Measurements from ENCODE around the gene PSMA4. TPM values are rescaled to one million over a fixed set of nuclear protein-coding genes. Genes with fewer than 3 reads are reported as not detected.

Gene PSMA4
- total and polyA plus RNA-seq, 2 of the 8 experiments (the other 6 are each of a cell fraction or from before 2014, with no cell fraction given): 348 to 445 TPM

GRCh38 chr15:78597583-78597982, 57.3 kb downstream of the PSMA4 start:
- no peak for FAIRE-seq
- no peak overlapping the region for H3K4me2 ChIP-seq (ENCODE audit: insufficient read depth in 1 of 2, low read depth in 2 of 2, low read length in 2 of 2)
- H3K56ac ChIP-seq (replicated peaks; ENCODE audit: insufficient read length, low read depth, low read length): no peak overlapping the region
- no peak overlapping the region for H2BK5ac ChIP-seq (ENCODE audit: low read depth, low read length)
- no peak overlapping the region for H3K9ac ChIP-seq (replicated peaks in 1 of 4; ENCODE audit: extremely low read depth in 1 of 4, low read depth in 3 of 4, low read length in 3 of 4)
- no peak overlapping the region for H3K4ac ChIP-seq (replicated peaks; ENCODE audit: insufficient read length, low read depth, low read length)
- H2BK12ac ChIP-seq (ENCODE audit: low read depth, low read length): no peak overlapping the region
- H4K8ac ChIP-seq (ENCODE audit: extremely low read depth, insufficient read depth, low read length): no peak overlapping the region
- no peaks in the 10 kb centered on the region for H3K9me3 ChIP-seq (ENCODE audit: insufficient read depth in 2 of 2, low read depth in 1 of 2, low read length in 1 of 2)
- H3K4me1 ChIP-seq (replicated peaks in 1 of 4; ENCODE audit: control insufficient read depth in 3 of 4, insufficient read depth in 4 of 4, low read length in 3 of 4): no peaks in the 10 kb centered on the region
- no peaks in the 10 kb centered on the region for H3K27me3 ChIP-seq (replicated peaks in 1 of 4; ENCODE audit: control insufficient read depth in 3 of 4, extremely low read depth in 1 of 4, insufficient read depth in 3 of 4, low read length in 3 of 4)
- H3K14ac ChIP-seq (ENCODE audit: insufficient read length): no peak overlapping the region
- no peaks in the 10 kb centered on the region for H3K79me2 ChIP-seq (ENCODE audit: control insufficient read depth in 1 of 2, insufficient read depth in 2 of 2, low read length in 2 of 2)
- TF ChIP-seq SUZ12 (IDR thresholded peaks at IDR 0.05; ENCODE audit: low read length): no peak
- TF ChIP-seq RNF2 (IDR thresholded peaks at IDR 0.05; ENCODE audit: borderline replicate concordance, low read depth, low read length, missing control alignments, poor library complexity, severe bottlenecking): no peak
- no peak for TF ChIP-seq SIN3A (conservative IDR thresholded peaks at IDR 0.05 in 1 of 2, IDR thresholded peaks at IDR 0.05 in 1 of 2; ENCODE audit: low read depth in 1 of 2, low read length in 2 of 2)
- TF ChIP-seq RXRA (IDR thresholded peaks at IDR 0.05; ENCODE audit: insufficient read depth, low read depth, low read length): no peak
- no peak for TF ChIP-seq GABPA (IDR thresholded peaks at IDR 0.05; ENCODE audit: borderline replicate concordance, insufficient read depth, low read length)
- TF ChIP-seq NRF1 (IDR thresholded peaks at IDR 0.05; ENCODE audit: low read depth, low read length): no peak
- CTCF ChIA-PET (ENCODE audit: partially characterized antibody): interaction anchor here (1.0 to 1.9 kb wide), 3 partner anchors 21 to 153 kb away, joined by 3 to 5 read pairs (median 3); no protein-coding TSS in a partner anchor
- no peak overlapping the region for H3K18ac ChIP-seq (ENCODE audit: extremely low read depth, low read length)
- H3K4me3 ChIP-seq (ENCODE audit: extremely low read depth in 1 of 4, insufficient read depth in 2 of 4, low read depth in 3 of 4, low read length in 4 of 4): no peak overlapping the region
- 89% methylated on average over 1 of the region's 1 CpG; no CpG with 5 or more reads in 1 of the 2 experiments for WGBS, 2 experiments (ENCODE audit: extremely low coverage in 1 of 2, insufficient coverage in 1 of 2, insufficient read length in 1 of 2, insufficient replicate concordance in 2 of 2, low coverage in 1 of 2, low lambda C conversion rate in 2 of 2, missing lambda C conversion rate in 1 of 2)
- no peak overlapping the region for H2BK120ac ChIP-seq (replicated peaks; ENCODE audit: low read depth, low read length)
- H3K27ac ChIP-seq (ENCODE audit: low read depth, low read length): no peak overlapping the region
- no peak overlapping the region for H4K5ac ChIP-seq (ENCODE audit: insufficient read length, low read depth, low read length)
- no peaks in the 10 kb centered on the region for H4K20me1 ChIP-seq (replicated peaks in 1 of 2; ENCODE audit: control insufficient read depth in 1 of 2, insufficient read depth in 2 of 2, low read length in 2 of 2)
- H2BK20ac ChIP-seq (ENCODE audit: low read length): no peak overlapping the region
- no peak overlapping the region for H2AFZ ChIP-seq (ENCODE audit: low read length)
- no peak overlapping the region for H3K23ac ChIP-seq (ENCODE audit: insufficient read length)
- H3K23me2 ChIP-seq (ENCODE audit: low read depth, low read length): no peaks in the 10 kb centered on the region
- POLR2A ChIA-PET (ENCODE audit: partially characterized antibody): no interaction called here
- H2AK5ac ChIP-seq (ENCODE audit: low read depth, low read length): no peak overlapping the region
- H4K91ac ChIP-seq (replicated peaks; ENCODE audit: insufficient read length, low read length): no peak overlapping the region
- peaks cover 0 to 12% (median 2%) of the 10 kb centered on the region in 4 experiments; a peak in 3 of 8 replicates for H3K36me3 ChIP-seq (ENCODE audit: control insufficient read depth in 2 of 4, insufficient read depth in 4 of 4, low read length in 3 of 4)
- H3K79me1 ChIP-seq (ENCODE audit: low read depth, low read length): no peaks in the 10 kb centered on the region
- H2BK15ac ChIP-seq (ENCODE audit: low read length): no peak overlapping the region
- DNase-seq (ENCODE audit: low read depth in 1 of 2, low spot score in 2 of 2): no peak

All from H1 (cell line).